ENCODE results near the gene UNC5B. TPM values are rescaled to one million over a fixed set of nuclear protein-coding genes. Genes with fewer than 3 reads are reported as not detected.

Gene UNC5B
- total and polyA plus RNA-seq, 2 experiments from 2014 or later: 12.7 to 15.5 TPM

GRCh38 chr10:71301371-71301916, 89.1 kb downstream of the UNC5B start:
- Histone ChIP-seq H3K9me2 (replicated peaks; ENCODE audit: insufficient read depth) (no peaks in the 10 kb centered on the region), H3K4me3 (no peak overlapping the region), H3K27me3 (no peaks in the 10 kb centered on the region), H3K36me3 (replicated peaks; ENCODE audit: insufficient read depth, low read depth) (no peaks in the 10 kb centered on the region), H2AFZ (no peak overlapping the region), H3K9me3 (ENCODE audit: low read depth) (no peaks in the 10 kb centered on the region), H4K20me1 (ENCODE audit: insufficient read depth, poor library complexity, severe bottlenecking) (no peaks in the 10 kb centered on the region), H3K27ac (no peak overlapping the region), H3K4me2 (no peak overlapping the region), H3K4me1 (ENCODE audit: insufficient read depth) (no peaks in the 10 kb centered on the region), H3K79me2 (no peaks in the 10 kb centered on the region)
- 96% methylated on average over 12 of the region's 12 CpGs for WGBS (ENCODE audit: low lambda C conversion rate, missing lambda C conversion rate)
- TF ChIP-seq EZH2 (IDR thresholded peaks at IDR 0.05; ENCODE audit: borderline replicate concordance): no peak
- no peak for TF ChIP-seq EZH2phosphoT487 (IDR thresholded peaks at IDR 0.05; ENCODE audit: low read depth, severe bottlenecking, unreplicated experiment)
- no peak for TF ChIP-seq CTCF (IDR thresholded peaks at IDR 0.05; ENCODE audit: poor library complexity)
- no peak for DNase-seq (ENCODE audit: low spot score)

GRCh38 chr10:71302451-71302850, 90.1 kb downstream of the UNC5B start:
- Histone ChIP-seq H4K20me1 (ENCODE audit: insufficient read depth, poor library complexity, severe bottlenecking) (no peaks in the 10 kb centered on the region), H3K4me1 (ENCODE audit: insufficient read depth) (peaks cover 3% of the 10 kb centered on the region), H3K79me2 (no peaks in the 10 kb centered on the region), H3K4me3 (no peak overlapping the region), H3K9me3 (ENCODE audit: low read depth) (no peaks in the 10 kb centered on the region), H2AFZ (no peak overlapping the region), H3K27ac (no peak overlapping the region), H3K9me2 (replicated peaks; ENCODE audit: insufficient read depth) (no peaks in the 10 kb centered on the region), H3K4me2 (no peak overlapping the region), H3K36me3 (replicated peaks; ENCODE audit: insufficient read depth, low read depth) (no peaks in the 10 kb centered on the region), H3K27me3 (no peaks in the 10 kb centered on the region)
- DNase-seq (ENCODE audit: low spot score): no peak
- WGBS (ENCODE audit: low lambda C conversion rate, missing lambda C conversion rate): 92% methylated on average over 4 of the region's 4 CpGs
- TF ChIP-seq EZH2phosphoT487 (IDR thresholded peaks at IDR 0.05; ENCODE audit: low read depth, severe bottlenecking, unreplicated experiment) (no peak), EZH2 (IDR thresholded peaks at IDR 0.05; ENCODE audit: borderline replicate concordance) (no peak), CTCF (IDR thresholded peaks at IDR 0.05; ENCODE audit: poor library complexity) (no peak)

- TF ChIP-seq EZH2phosphoT487 (IDR thresholded peaks at IDR 0.05; ENCODE audit: low read depth, severe bottlenecking, unreplicated experiment) (no peak), CTCF (IDR thresholded peaks at IDR 0.05; ENCODE audit: poor library complexity) (peak; percentile 54), EZH2 (IDR thresholded peaks at IDR 0.05; ENCODE audit: borderline replicate concordance) (no peak)
- Histone ChIP-seq H3K9me3 (ENCODE audit: low read depth) (no peaks in the 10 kb centered on the region), H3K9me2 (replicated peaks; ENCODE audit: insufficient read depth) (no peaks in the 10 kb centered on the region), H4K20me1 (ENCODE audit: insufficient read depth, poor library complexity, severe bottlenecking) (no peaks in the 10 kb centered on the region), H3K36me3 (replicated peaks; ENCODE audit: insufficient read depth, low read depth) (no peaks in the 10 kb centered on the region), H3K27ac (no peak overlapping the region), H2AFZ (no peak overlapping the region), H3K79me2 (no peaks in the 10 kb centered on the region), H3K4me2 (no peak overlapping the region), H3K27me3 (no peaks in the 10 kb centered on the region), H3K4me1 (ENCODE audit: insufficient read depth) (peaks cover 6% of the 10 kb centered on the region), H3K4me3 (no peak overlapping the region)
- 72% methylated on average over 8 of the region's 8 CpGs for WGBS (ENCODE audit: low lambda C conversion rate, missing lambda C conversion rate)
- peak; percentile 80 for DNase-seq (ENCODE audit: low spot score)
Measured at GRCh38 chr10:71302874-71303568, 90.7 kb downstream of the UNC5B start.
